Fibroblast of peridontal ligament (primary cell): ENCODE measurements around the gene HOXD10.

Experiments used
- DNase-seq: peaks from one replicate; pipeline ENCODE4 v3.0.0-alpha.2; 2010; ENCODE audit errors: extremely low read depth

Gene HOXD10

DNA sequence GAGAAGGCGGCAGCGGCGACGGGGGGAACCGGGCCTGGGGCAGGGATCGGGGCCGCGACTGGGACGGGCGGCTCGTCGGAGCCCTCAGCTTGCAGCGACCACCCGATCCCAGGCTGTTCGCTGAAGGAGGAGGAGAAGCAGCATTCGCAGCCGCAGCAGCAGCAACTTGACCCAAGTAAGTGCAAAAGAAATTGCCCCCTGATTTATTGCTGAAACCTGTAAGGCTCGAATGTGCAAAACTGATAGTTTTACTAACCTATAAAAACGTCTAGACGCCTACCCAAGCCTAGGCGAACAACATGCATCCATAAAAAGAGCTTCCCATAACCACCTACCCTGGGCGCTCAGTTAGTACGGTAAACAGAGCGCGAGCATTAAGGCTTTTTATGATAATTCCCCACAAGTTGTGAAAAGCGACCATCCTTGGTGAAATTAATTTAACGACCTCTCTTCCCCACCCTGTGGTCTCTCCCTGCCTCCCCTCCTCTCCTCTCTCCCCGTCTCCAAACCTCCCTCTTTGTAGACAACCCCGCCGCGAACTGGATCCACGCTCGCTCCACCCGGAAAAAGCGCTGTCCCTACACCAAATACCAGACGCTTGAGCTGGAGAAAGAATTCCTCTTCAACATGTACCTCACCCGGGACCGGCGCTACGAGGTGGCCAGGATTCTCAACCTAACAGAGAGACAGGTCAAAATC lies 7.0 kb downstream of the HOXD10 start:
- DNase-seq, result no peak

DNA sequence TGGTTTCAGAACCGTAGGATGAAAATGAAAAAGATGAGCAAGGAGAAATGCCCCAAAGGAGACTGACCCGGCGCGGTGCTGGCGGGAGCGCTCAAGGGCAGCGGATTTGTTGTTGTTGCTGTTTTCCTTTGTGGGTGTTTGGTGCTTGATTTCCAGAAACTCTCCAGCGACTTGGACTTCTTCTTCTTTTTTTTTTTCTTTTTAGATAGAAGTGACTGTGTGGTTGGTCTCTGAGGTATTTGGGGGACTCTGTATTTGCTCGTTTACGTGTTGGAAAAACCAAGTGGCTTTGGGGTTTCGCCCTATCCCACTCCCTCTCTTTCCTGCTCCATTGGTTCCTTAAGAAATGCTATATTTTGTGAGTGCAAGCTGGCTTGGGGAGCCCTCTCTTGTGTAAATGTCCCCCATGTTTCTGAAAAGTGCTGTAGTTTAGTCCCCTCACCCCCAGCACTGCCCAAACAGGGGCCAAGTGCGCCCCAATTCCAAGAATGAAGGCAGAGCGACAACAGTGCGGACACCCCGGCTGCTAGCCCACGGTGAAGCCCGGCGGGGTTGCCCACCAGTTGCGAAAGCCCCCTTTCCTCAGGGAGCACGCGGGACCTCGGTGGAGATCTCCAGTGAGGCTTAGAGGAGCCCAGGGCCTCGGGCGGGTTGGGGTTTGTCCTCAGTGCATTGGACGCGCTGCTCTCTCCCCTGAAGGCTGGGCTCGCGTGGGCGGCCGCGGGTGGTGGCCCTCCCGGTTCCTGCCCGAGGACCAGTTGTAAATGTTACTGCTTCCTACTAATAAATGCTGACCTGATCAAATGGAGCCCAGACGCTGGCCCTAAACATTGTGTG lies 7.8 kb downstream of the HOXD10 start:
- DNase-seq, result no peak

DNA sequence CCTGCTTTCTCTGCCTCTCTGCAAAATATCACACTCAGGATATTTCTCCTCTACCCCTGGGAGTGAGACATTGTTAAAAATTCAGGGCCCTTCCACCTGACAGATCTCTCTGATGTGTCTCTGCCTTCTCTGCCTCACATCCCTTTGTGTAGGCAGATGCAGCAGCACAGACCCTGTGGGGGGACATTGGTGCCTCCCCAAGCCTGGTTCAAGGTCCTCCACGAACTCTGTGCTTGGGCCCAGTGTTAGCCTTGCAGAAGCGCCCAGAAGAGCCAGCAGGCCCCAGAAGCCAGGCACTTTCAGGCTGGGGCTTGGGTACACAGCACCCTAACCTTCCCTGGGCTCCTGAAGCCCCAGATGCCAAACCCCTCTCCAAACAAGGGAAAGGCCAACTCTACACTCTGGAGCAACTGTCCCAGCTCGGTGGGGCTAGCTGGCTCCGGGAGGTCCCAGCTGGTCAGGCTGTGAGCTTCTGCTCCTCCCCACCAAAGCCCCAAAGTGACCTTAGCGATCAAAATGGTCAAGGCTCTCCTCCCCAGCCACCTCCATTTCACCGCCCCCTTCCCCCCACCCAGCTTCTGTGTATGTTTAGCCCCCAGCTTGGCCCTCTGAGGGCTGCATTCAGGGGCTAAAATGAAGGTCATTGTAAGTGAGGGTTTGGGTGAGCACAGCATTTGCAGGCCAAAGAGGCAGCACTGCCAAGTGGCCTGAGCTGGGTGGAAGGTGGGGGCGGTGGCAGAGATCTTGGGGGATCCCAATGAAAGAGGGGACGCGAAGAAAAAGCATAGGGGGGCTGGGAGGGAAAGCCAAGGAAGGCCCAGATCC lies 8.6 kb downstream of the HOXD10 start:
- DNase-seq, result no peak

DNA sequence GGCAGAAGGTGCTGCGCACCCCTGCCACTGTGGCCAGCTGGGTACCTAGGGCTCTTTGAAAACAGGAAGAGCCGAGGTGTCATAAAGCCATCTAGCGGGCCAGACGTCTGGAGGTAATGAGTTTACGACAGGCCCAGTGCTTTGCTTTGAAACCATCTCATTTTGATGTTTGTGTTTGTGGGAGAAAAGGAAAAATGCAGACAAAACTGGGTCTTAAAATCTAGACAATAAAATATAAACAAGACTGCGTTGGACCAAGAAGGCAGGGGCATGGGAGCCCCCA lies 9.1 kb downstream of the HOXD10 start:
- DNase-seq, result no peak

DNA sequence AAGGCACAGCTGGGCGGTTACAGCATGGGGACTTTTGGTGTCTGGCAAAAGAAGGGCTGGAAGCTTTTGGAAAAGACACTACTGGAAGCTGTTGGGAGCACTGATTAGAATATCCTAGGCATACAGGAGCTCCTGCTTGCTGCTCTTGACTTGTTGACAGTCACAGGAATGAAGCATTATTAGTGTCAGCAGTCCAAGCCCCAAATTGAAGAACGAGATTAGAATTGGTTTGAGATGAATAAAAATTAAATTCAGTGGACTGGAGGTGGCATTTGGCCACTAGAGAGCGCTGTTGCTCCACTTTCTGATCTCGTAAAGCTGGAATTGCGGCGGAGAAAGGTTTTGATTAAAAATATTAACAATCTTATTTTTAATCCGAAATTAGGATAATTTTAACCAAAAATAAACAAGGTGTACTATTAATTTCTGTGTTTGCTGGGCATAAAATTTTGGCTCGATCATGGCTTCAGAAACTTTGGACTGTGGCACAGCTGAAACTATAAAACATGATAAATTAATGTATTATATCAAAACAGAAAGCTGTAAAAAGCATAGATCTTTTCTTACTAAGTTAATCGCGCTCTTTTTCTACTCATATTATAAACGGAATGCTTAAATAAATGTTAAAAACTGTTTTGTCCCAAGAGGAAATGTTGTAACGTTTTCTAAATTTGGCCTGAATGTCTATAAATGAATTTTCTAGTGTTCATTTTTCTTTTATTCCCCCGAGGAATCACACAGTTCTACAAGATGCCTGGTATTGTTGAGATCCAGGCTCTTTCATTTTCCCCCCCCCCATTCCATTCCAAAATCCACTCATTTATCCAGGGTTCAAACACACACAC lies 10.6 kb downstream of the HOXD10 start:
- DNase-seq, result peak; percentile 71

DNA sequence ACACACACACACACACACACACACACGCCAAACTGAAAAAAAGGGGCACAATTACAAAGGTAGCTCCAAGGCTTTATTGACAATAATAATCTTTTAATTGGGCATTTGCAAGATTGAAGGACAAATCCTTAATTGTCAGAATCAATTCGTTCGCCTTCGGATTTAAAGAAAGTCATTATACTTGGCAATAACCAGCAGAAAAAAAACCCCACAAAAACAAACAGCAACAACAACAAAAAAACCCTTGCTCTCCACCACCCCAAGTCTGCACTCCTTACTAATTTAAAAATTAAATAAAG lies 11.1 kb downstream of the HOXD10 start:
- no peak for DNase-seq

DNA sequence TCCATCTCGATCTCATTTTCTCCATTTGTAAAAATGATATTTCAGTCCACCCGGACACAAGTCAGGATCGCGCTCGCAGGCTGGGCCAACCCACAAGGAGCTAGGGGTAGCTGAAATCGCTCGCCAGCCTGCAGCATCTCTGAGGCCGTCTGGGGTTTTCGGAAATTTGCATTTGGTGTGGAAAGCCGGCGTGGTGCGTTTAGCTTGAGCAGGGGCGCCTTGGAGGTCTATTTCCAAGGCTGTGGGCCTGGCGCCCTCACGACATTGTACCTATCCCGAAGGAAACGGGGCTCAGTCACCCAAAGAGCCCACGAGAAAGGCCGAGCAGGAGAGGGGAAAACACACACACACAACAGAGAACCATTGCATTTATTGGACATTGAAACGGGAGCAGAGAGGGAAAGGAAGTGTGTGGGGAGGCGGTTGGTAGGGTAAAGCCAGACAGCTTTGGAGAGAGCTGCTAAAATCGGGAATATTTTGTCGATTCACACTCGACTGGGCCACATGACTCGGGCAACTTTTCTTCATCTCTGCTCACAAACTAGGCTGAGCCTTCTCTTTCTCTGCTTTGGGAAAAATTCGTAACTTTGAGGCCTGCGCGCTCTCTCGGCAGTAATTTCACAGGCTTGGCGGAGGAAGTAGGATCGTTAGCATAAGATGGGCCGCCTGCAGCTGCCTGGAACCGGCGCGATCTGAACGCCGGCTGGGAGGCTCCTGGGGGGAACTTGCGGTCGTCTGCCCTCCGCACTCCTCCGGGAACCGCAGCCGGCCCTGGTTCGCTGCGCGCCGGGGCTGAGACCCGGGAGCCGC lies 11.8 kb downstream of the HOXD10 start:
- no peak for DNase-seq

DNA sequence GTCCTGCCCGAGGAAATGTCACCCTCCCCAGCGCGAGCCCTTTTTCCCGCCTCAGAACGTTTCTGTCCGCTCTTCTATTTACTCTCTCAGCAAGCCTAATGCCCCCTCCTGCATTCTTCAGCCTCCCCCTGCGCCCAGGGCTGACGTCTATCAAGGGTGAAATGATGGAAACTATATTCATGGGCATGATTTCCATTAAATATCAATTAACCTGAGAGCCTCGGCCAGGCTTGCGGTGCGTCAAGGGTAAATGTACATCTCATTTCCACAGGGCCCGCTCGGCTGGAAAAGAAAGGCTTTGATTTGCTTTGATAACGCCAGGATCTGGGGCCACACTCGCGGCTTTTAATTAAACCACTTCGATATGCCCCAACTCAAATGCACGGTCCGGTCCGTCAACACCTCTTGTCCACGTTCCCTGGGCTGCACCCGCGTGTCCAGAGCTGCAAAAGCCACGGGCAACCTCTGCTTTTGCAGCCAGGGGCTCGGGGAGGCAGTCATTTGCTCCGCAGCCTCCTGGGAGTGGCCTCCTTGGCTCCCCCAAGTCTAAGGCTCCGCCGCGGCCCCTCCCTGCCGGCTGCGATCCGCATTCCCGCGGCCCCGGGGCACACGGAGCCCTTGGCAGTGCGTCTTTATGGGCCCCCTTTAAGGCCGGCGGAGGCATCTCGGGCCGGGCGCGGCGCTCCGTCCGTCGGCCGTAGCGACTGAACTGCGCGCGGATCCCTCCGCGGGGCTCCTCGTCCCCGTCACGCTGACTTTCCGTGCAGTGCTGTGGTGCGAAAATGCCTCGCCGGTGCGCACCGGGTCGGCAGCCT lies 12.6 kb downstream of the HOXD10 start, which contains the start of gene HOXD8:
Gene HOXD8, plus strand, starts transcription at position 724 of the 815 bp plus-strand sequence. CDS start 662 bp downstream, outside the sequence.
- no peak for DNase-seq

DNA sequence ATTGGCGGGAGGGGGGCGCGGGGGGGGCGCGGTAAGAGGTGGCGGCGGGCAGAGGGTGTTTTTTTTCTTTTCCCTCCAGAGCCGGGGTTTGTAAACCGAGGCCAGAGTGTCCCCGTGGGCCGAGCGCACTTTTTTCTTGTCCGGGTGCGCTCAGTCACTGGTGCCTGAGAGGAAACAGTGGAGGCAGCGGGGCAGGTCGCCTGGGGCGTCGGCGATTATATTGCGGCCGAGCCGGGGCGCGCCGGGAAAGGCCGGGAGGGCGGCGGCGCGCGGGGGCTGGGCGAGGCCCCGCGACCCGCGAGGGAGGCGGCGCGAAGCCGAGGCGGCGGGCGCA lies 13.2 kb downstream of the HOXD10 start:
- DNase-seq, result no peak

DNA sequence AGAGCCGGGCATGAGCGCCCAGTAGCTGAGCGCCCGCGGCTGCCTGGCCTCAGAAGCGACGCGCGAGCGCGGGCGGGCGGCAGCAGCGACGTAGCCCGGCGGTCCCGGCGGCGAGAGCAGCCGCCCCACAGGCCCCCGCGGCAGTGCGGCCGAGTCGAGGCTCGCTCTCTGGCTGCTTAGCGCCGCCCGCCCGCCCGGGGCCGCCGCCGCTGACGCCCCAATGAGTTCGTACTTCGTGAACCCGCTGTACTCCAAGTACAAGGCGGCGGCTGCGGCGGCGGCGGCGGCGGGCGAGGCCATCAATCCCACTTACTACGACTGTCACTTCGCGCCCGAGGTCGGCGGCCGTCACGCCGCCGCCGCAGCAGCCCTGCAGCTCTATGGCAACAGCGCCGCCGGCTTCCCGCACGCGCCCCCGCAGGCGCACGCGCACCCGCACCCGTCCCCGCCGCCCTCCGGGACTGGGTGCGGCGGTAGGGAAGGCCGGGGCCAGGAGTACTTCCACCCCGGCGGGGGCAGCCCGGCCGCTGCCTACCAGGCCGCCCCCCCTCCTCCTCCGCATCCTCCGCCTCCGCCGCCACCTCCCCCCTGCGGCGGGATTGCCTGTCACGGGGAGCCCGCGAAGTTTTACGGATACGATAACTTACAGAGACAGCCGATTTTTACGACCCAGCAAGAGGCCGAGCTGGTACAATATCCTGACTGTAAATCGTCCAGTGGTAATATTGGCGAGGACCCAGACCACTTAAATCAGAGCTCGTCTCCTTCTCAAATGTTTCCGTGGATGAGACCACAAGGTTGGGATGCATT lies 13.8 kb downstream of the HOXD10 start:
- DNase-seq, result no peak

DNA sequence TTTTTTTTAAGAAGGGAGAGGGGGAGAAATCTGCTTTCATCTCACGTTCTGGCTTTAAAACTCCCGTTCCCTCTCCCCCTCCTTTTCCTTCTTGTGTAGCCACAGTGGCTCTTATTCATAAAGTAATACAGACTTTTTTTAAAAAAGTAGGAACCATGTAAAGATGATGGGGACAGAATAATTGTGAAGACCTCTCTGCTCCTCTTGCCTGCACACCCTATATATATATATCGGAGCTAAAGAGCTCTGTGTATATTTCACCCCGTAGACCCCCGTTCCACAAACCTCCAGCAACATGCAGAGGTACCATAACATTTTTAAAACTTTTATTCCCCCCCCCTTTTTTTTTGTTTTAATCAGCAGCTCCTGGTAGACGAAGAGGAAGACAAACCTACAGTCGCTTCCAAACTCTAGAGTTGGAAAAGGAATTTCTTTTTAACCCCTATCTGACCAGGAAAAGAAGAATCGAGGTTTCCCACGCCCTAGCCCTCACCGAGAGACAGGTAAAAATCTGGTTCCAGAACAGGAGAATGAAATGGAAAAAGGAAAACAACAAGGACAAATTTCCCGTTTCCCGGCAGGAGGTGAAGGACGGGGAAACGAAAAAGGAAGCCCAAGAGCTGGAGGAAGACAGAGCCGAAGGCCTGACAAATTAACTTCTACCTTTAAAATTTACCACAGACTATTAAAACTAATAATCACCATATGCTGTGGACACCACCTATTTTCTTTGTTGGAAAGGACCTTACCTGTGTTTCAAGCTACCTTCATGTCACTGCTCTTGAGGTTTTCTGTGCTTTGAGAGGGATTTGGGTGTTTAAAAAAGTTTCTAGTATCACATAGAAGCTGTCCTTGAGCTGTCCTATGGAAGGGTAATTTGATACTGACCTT lies 14.6 kb downstream of the HOXD10 start:
- no peak for DNase-seq

DNA sequence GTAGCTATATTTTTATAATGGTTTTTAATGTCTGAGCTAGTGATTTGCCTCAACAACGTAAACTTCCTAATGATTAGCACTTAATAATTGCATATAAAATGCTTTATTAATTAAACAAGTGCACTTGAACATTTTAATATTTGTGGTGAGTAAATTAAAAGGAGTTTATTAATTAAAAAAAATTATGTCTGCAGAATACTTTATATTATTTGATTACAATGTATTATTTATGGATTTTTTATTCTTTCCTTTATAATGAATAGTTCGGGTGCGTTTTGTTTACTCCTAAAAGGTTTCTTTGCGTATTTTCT lies 15.2 kb downstream of the HOXD10 start:
- DNase-seq, result no peak

DNA sequence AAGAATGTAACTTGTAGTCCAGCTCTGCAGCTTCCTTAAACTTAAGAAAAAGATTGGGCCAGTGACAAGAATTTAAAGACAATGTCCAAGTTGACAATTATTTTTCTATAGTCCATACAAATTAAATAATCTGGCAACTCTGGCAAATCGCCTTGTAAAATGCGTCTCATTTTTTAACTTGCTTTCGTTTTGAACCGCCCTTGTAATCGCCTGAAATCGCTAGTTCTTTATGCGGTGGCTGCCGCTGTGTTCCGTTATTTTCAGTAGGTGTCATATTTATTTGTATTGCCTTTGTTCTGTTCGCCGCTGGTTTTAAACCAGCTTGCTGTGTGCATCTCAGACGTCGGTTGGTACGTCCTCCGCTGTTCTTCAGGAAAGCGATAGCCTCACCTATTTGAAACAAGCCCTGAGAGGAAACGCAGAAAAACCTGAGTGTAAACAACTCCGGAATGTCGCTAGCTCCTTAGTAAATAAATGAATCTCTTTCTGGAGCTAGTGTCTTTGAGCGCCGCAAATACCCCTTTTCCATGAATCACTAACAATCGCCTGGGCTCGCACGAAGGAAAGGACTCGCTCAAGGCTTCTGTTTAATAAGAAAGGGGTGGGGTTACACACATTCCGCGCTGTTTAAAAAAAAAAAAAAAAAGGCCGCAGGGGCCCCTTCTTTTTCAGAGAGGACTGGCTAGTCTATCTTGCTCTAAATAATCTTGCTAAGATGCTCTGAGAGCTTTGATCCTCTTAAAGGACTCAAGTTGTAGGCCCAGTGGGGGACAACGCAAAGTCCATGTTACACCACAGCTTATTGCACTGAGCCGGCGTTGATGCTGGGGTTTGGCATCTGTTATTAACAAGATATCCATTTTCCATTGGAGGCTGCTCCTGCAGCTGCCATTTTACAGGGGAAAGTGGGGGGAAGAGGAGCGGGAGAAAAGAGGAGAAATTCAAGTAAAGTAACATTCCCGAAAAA lies 15.9 kb downstream of the HOXD10 start:
- DNase-seq, result no peak

DNA sequence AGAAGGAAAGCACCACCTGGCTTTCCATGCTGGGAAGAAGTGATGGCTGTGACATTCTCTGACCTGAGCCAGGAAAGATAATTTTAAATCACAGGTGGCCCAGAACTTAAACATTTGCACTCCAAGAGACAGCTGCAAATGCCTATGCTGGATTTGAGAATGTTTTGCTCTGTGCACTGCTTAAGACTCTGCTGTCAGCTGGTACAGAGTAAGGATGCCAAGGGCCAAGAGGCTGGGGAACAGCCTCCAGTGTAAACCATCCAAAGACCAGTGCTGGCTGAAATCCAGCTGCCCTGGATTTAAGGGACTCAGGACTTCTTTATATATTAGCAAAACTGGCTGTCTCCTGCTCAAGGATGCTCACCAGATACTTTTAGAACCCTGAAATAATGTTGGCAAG lies 16.8 kb downstream of the HOXD10 start:
- no peak for DNase-seq

DNA sequence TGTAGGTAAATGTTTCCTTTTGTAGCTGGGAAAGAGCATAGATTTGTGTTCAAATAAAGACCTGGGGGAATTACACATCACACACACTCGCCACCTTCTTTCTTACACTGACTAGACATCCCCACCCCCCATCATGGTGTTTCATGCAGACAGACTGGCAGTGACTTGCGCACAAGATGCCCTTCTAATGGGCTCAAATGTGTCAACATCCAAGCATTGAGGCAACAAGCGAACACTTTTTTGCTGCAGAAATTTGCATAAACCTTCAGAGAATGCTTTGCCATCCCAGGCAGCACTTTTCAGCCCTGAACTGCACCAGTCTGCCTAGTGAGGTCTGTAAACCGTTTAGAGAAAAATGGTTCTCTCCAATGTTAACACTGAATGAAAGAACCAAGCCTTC lies 17.5 kb downstream of the HOXD10 start:
- DNase-seq, result no peak

DNA sequence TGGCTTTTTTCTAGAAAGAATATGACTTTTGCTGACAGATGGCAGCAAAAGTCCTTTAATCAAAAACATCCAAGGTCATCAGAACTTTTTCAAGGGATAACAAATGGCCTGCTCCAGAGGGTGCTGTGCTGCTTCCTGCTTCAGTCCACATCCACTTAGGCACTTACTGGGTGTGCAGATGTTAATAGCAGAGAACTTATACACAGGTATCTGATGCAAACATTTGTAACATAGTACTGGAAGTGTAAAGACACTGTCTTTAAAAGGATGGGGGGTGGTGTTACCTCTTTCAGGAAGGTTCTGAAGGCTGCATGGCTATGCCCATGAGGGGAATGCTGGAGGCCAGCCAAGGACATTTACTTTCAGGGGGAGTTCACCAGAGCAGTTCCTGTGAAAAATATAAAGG lies 18.5 kb downstream of the HOXD10 start:
- no peak for DNase-seq
